Measurements from ENCODE around the gene SERPINE2. TPM values are rescaled to one million over a fixed set of nuclear protein-coding genes. Genes with fewer than 3 reads are reported as not detected.

SERPINE2 gene
- total RNA-seq, 4 donors from 2014 or later, result 6.8 to 91.5 (median 25.6) TPM

- DNase-seq (ENCODE audit: low spot score), result no peak
- ATAC-seq (ENCODE audit: low FRiP score), result peak; percentile 62
- TF ChIP-seq CTCF (IDR thresholded peaks at IDR 0.05), result no peak
Measured at GRCh38 chr2:223947711-223948205, 91.3 kb downstream of the SERPINE2 start.

DNA sequence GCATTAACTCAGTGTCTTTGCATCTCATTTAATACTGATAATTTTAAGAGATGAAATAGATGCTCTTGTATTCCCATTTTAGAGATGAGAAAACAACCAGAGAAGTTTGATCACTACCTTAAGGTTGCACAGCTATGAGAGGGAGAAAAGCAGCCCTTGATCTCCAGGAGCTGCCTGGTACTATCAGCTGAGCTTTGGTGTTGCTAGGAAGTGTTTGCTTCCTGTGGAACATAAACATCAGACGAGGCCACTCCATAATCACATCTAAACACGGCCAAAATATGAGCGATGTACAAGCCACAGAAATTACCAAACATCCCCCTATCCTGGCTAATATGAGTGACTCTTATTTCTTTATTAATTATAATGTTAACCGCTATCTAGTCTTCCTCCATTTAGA is 93.3 kb downstream of the SERPINE2 start:
- DNase-seq (ENCODE audit: low spot score), result no peak
- ATAC-seq (ENCODE audit: low FRiP score), result no peak
- no peak for TF ChIP-seq CTCF (IDR thresholded peaks at IDR 0.05)

DNA sequence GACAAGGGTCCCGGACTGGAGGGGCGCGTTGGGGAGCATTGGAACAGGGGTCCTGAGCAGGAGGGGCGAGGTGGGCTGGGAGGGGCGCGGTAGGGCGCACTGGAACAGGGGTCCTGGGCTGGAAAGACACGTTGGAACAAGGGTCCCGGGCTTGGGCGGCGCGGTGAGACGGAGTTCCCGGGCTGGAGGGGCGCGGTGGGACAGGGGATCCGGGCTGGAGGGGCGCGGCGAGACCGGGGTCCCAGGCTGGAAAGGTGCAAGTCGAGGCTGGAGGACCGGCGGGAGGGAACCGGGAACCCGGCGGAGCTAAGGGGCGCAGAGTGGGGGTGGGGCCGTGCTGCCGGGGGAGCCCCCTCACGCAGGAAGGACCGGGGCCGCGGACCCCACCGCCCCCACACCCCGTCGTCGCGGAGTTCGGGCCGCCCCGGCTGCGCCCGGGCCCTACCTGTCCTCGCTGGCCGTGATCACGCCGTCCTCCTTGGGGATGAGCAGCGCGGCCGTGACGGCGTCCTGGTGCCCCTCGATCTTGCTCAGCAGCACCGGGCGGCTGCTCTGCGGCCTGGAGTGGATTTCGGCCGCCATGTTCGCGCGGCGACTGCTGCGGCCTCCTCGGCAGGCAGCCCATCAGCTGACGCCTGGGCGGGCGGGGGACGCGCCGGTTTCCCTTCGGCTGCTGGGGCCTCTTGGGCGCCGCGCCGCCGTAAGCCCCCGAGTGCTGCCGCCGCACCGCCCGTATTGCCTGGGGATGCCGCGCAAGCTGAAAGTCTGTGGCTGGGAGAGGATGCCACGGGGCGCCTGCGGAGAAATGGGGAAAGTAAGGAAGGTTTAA is 94.2 kb downstream of the SERPINE2 start, which contains the start of gene WDFY1:
Gene WDFY1, minus strand, starts transcription at position 633 of the 829 bp plus-strand sequence. Its CDS starts 51 bp downstream, at position 582.
- TF ChIP-seq CTCF (IDR thresholded peaks at IDR 0.05), result no peak
- DNase-seq (ENCODE audit: low spot score), result peak; percentile 40
- peak; percentile 51 for ATAC-seq (ENCODE audit: low FRiP score)

DNA sequence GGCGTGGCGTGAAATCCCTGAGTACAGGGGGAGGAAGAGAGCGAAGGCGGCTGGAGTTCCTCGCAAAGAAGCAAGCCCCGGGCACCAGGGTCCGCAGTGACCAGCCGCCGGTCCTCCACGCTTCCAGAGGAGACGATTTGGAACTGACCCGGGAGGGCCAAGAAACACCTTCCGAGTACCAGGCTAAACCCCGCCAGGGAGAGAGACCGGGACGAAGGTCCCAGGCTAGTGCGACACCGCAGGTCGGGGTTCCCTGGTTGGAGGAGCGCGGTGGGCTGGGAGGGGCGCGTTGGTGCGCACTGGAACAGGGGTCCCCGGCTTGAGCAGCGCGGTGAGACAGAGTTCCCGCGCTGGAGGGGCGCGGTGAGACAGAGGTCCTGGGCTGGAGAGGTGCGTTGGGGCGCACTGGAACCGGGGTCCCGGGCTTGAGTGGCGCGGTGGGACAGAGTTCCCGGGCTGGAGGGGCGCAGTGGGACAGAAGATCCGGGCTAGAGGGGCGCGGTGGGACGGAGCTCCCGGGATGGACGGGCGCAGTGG is 94.9 kb downstream of the SERPINE2 start:
- no peak for DNase-seq (ENCODE audit: low spot score)
- no peak for TF ChIP-seq CTCF (IDR thresholded peaks at IDR 0.05)
- ATAC-seq (ENCODE audit: low FRiP score), result peak; percentile 8

DNA sequence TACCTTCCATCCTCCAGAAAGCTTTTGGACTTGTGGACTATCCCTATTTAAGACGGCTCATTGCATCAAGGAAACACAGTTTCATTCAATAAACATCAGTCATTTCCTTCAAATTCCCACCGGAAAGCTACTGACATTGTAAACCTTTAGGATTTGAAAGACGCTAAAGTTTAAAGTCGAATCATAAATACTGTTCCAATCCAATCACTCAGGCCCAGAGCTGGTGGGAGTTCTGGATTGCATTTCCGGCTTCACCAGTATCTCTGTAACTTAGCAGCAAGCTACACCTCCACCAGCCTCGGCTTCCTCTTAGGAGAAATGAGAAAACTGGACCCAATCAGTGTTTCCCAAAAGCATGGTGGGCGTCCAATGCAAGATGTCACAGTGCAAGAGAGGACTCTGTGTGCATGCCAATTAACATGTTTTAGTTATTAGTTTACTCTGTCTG is 95.5 kb downstream of the SERPINE2 start:
- ATAC-seq (ENCODE audit: low FRiP score) (peak; percentile 62), DNase-seq (ENCODE audit: low spot score) (no peak)
- TF ChIP-seq CTCF (IDR thresholded peaks at IDR 0.05), result no peak

DNA sequence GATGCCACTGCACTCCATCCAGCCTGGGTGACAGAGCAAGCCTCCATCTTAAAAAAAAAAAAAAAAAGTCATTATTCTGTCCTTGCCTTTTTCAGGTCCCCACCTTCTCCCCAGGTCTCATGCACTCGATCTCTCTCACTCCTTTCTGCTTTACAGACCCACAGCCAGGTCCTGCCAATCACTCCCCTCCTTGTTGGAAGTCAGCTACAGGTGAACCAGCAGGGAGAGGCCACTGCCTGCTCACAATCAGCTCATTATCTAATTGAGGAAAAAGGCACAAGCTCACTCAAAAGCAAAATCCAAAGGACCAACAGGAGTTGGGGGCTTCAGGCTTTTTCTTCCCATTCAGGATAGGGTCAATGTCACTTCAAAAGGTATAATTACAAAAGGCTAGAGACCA is 96.0 kb downstream of the SERPINE2 start:
- TF ChIP-seq CTCF (IDR thresholded peaks at IDR 0.05), result no peak
- no peak for DNase-seq (ENCODE audit: low spot score)
- ATAC-seq (ENCODE audit: low FRiP score), result no peak
